GM12878 (cell line): ENCODE measurements around the gene CHIA. TPM values are rescaled to one million over a fixed set of nuclear protein-coding genes. Genes with fewer than 3 reads are reported as not detected.
A peak's percentile ranks its signal among the peaks of the same experiment; 100 is the strongest.

Source experiments
- ATAC-seq: fragments of 200-7000 bp; cut with Tn5 transposase; 3 replicates; pipeline ENCODE4 v1.9.1; 2020; ENCODE audit warnings: mild to moderate bottlenecking, moderate library complexity
- BruUV-seq: library from RNA; stranded (reverse); fragments of 400-500 nt; replicated peaks from 2 replicates; lab custom pipeline; 2021; lab: Mats Ljungman, UMichigan
- CTCF ChIA-PET: fragments of 300-600 bp; sonication (Branson Sonifier 250); formaldehyde crosslinking; extraction: SDS; loops from one replicate; lab custom pipeline; 2021; ENCODE audit warnings: inconsistent platforms; lab: Yijun Ruan, JAX
- POLR2A ChIA-PET: fragments of 350-600 bp; formaldehyde crosslinking; extraction: SDS; loops from one replicate; lab custom pipeline; 2021; ENCODE audit warnings: inconsistent platforms; lab: Charles Lee
- RAD21 ChIA-PET: fragments of 300-600 bp; sonication (Branson Sonifier 250); formaldehyde crosslinking; loops from one replicate; lab custom pipeline; 2023; ENCODE audit warnings: antibody characterized with exemption; ENCODE audit not compliant: unreplicated experiment; lab: Charles Lee
- SMC1A ChIA-PET: fragments of 300-600 bp; sonication (Branson Sonifier 250); formaldehyde crosslinking; loops from one replicate; lab custom pipeline; 2023; ENCODE audit not compliant: unreplicated experiment, uncharacterized antibody; lab: Charles Lee
- DNase-seq: peaks from one replicate; pipeline ENCODE4 v3.0.0-alpha.2; 2011; ENCODE audit warnings: low read depth, low spot score
- FAIRE-seq: peaks from 3 replicates; lab custom pipeline; 2011; peaks lifted over from hg19 to GRCh38; lab: Jason Lieb, UNC
- H2AFZ ChIP-seq: 2 replicates; pipeline ENCODE4 v1.6.0; 2011; ENCODE audit warnings: low read depth, low read length, control low read depth; ENCODE audit not compliant: control insufficient read depth
- H3K27ac ChIP-seq: 2 replicates; pipeline ENCODE4 v1.5.1; 2011; ENCODE audit warnings: control low read depth; ENCODE audit not compliant: control insufficient read depth, insufficient read depth
- H3K27me3 ChIP-seq, 2 experiments: replicated peaks in 1 of 2; 2 replicates each; pipeline versions ENCODE4 v1.6.0 to v1.6.1; 2011; ENCODE audit warnings: low read length in 1 of 2; ENCODE audit not compliant: control insufficient read depth in 2 of 2, insufficient read depth in 2 of 2
- H3K36me3 ChIP-seq, 2 experiments: 2 replicates each; pipeline ENCODE4 v1.5.1; 2011; ENCODE audit warnings: low read length in 1 of 2; ENCODE audit not compliant: control insufficient read depth in 2 of 2, insufficient read depth in 2 of 2
- H3K4me1 ChIP-seq: 2 replicates; pipeline ENCODE4 v1.6.1; 2011; ENCODE audit warnings: mild to moderate bottlenecking, low read length, moderate library complexity, mixed read lengths; ENCODE audit not compliant: control insufficient read depth, insufficient read depth
- H3K4me2 ChIP-seq: 2 replicates; pipeline ENCODE4 v1.6.0; 2011; ENCODE audit warnings: control low read depth; ENCODE audit not compliant: control insufficient read depth, insufficient read depth
- H3K4me3 ChIP-seq: fragments of 200-600 bp; sonication (generic); 2 replicates; pipeline ENCODE4 v1.5.1; 2016
- H3K79me2 ChIP-seq: 2 replicates; pipeline ENCODE4 v1.6.0; 2011; ENCODE audit warnings: low read length; ENCODE audit not compliant: control insufficient read depth, insufficient read depth
- H3K9ac ChIP-seq: 2 replicates; pipeline ENCODE4 v1.8.0; 2011; ENCODE audit warnings: low read length, control low read depth, mixed read lengths; ENCODE audit not compliant: control insufficient read depth, insufficient read depth
- H3K9me3 ChIP-seq: replicated peaks from 3 replicates; pipeline ENCODE4 v1.5.1; 2011; ENCODE audit warnings: mild to moderate bottlenecking, low read length; ENCODE audit not compliant: control insufficient read depth, insufficient read depth
- H4K20me1 ChIP-seq: 2 replicates; pipeline ENCODE4 v1.6.0; 2011; ENCODE audit not compliant: control insufficient read depth, insufficient read depth
- ATF2 ChIP-seq: IDR thresholded peaks from 2 replicates; pipeline ENCODE4 v1.6.1; 2012; ENCODE audit warnings: low read length, inconsistent platforms
- ATF7 ChIP-seq: fragments of 450-650 bp; IDR thresholded peaks from 2 replicates; pipeline ENCODE4 v1.6.1; 2016; ENCODE audit warnings: low read depth, mild to moderate bottlenecking
- CBX5 ChIP-seq: sonication (generic); IDR thresholded peaks from 2 replicates; pipeline ENCODE4 v1.6.1; 2016; ENCODE audit warnings: low read depth, moderate library complexity, mild to moderate bottlenecking, inconsistent platforms
- CREM ChIP-seq: IDR thresholded peaks from 2 replicates; pipeline ENCODE4 v1.6.1; 2014; ENCODE audit warnings: antibody characterized with exemption, low read depth
- DPF2 ChIP-seq: fragments of 450-650 bp; IDR thresholded peaks from 2 replicates; pipeline ENCODE4 v1.6.1; 2017; ENCODE audit warnings: mild to moderate bottlenecking
- ETV6 ChIP-seq, 2 experiments: fragments of 450-650 bp in 1 of 2; IDR thresholded peaks in 1 of 2; conservative IDR thresholded peaks in 1 of 2; 2 replicates each; pipeline ENCODE4 v1.6.1; 2014; ENCODE audit warnings: antibody characterized with exemption in 1 of 2, borderline replicate concordance in 1 of 2, low read depth in 1 of 2, mild to moderate bottlenecking in 1 of 2, moderate library complexity in 1 of 2
- FOXM1 ChIP-seq: IDR thresholded peaks from 2 replicates; pipeline ENCODE4 v1.6.1; 2012; ENCODE audit warnings: low read depth, mild to moderate bottlenecking, inconsistent platforms, low read length, moderate library complexity
- HCFC1 ChIP-seq: fragments of 150-350 bp; IDR thresholded peaks from 2 replicates; pipeline ENCODE4 v1.6.1; 2014; ENCODE audit warnings: low read length
- NFXL1 ChIP-seq: fragments of 450-650 bp; IDR thresholded peaks from 2 replicates; pipeline ENCODE4 v1.6.1; 2017; ENCODE audit warnings: antibody characterized with exemption, mild to moderate bottlenecking, borderline replicate concordance
- NR2C2 ChIP-seq: IDR thresholded peaks from 2 replicates; pipeline ENCODE4 v1.6.1; 2011; ENCODE audit warnings: borderline replicate concordance, low read depth; ENCODE audit not compliant: control insufficient read depth, insufficient read length
- PBX3 ChIP-seq: IDR thresholded peaks from 2 replicates; pipeline ENCODE4 v1.6.1; 2011; ENCODE audit warnings: mild to moderate bottlenecking, low read depth, low read length, moderate library complexity; ENCODE audit not compliant: insufficient replicate concordance
- POLR2A ChIP-seq: IDR thresholded peaks from 2 replicates; pipeline ENCODE4 v1.6.1; 2011; ENCODE audit warnings: low read depth, mild to moderate bottlenecking, low read length
- POU2F2 ChIP-seq: IDR thresholded peaks from 3 replicates; pipeline ENCODE4 v1.6.1; 2011; ENCODE audit warnings: low read depth, mild to moderate bottlenecking, low read length, borderline replicate concordance
- RB1 ChIP-seq: fragments of 450-650 bp; formaldehyde crosslinking; IDR thresholded peaks from 2 replicates; pipeline ENCODE4 v1.6.1; 2017; ENCODE audit warnings: mild to moderate bottlenecking, borderline replicate concordance
- RUNX3 ChIP-seq: IDR thresholded peaks from 2 replicates; pipeline ENCODE4 v1.6.1; 2012; ENCODE audit warnings: low read length, inconsistent platforms
- SIX5 ChIP-seq: IDR thresholded peaks from 2 replicates; pipeline ENCODE4 v1.6.1; 2011; ENCODE audit warnings: mild to moderate bottlenecking, low read depth, low read length, moderate library complexity; ENCODE audit not compliant: severe bottlenecking
- SMC3 ChIP-seq: IDR thresholded peaks from 2 replicates; pipeline ENCODE4 v1.6.1; 2011; ENCODE audit warnings: low read length, improper control_type of control experiment, borderline replicate concordance
- SREBF2 ChIP-seq: IDR thresholded peaks from 2 replicates; pipeline ENCODE4 v1.6.1; 2012; ENCODE audit warnings: mild to moderate bottlenecking, low read length
- SUZ12 ChIP-seq: fragments of 200-600 bp; sonication (generic); IDR thresholded peaks from one replicate; pipeline ENCODE4 v1.6.1; 2018; ENCODE audit warnings: antibody characterized with exemption, mild to moderate bottlenecking; ENCODE audit not compliant: unreplicated experiment
- YY1 ChIP-seq: IDR thresholded peaks from 2 replicates; pipeline ENCODE4 v1.6.1; 2011; ENCODE audit warnings: low read depth, mild to moderate bottlenecking, low read length
- ZNF207 ChIP-seq: fragments of 450-650 bp; IDR thresholded peaks from 2 replicates; pipeline ENCODE4 v1.6.1; 2014; ENCODE audit warnings: antibody characterized with exemption, mild to moderate bottlenecking, borderline replicate concordance
- ZSCAN29 ChIP-seq: fragments of 450-650 bp; IDR thresholded peaks from 2 replicates; pipeline ENCODE4 v1.6.1; 2017; ENCODE audit warnings: mild to moderate bottlenecking, moderate library complexity
- ZZZ3 ChIP-seq: IDR thresholded peaks from 2 replicates; pipeline ENCODE4 v1.6.1; 2011; ENCODE audit warnings: low read depth; ENCODE audit not compliant: control insufficient read depth, insufficient read length
- WGBS: methylation state at CpG from one replicate; pipeline ENCODE4 v1.1.6; 2016; ENCODE audit warnings: low lambda C conversion rate; ENCODE audit not compliant: insufficient replicate concordance, insufficient coverage; ENCODE audit errors: missing lambda C conversion rate; 5-methylcytosine and 5-hydroxymethylcytosine counted together
- in situ Hi-C: fragments of 300-500 bp; cut with MboI; formaldehyde crosslinking; loops from 9 replicates; pipeline ENCODE4 v1.14.3; 2018; ENCODE audit warnings: mixed read lengths
- intact Hi-C: fragments of 100-400 bp; cut with micrococcal nuclease; formaldehyde crosslinking; loops from one replicate; pipeline ENCODE4 v1.14.2; 2022; ENCODE audit not compliant: unreplicated experiment
- polyA plus RNA-seq, 11 experiments: library from polyadenylated mRNA; depleted of rRNA in 4 of 11; unstranded in 6 of 11; stranded (reverse) in 5 of 11; fragments of >200 nt; fragmentation: Nextera tagmentation in 4 of 11; fragmentation: Illumina TruSeq in 1 of 11; extraction: Ambion mirVana in 4 of 11; extraction: Trizol in 1 of 11; gene quantifications; 1 replicate in 1 of 11; 2 replicates in 10 of 11; pipeline versions ENCODE4 v1.2.1 to v1.2.3, GENCODE V29; 2011 to 2016; ENCODE audit warnings: inconsistent platforms in 2 of 11, missing spikeins in 2 of 11, low read depth in 1 of 11
- total RNA-seq, 4 experiments: library from RNA; depleted of rRNA in 3 of 4; stranded (reverse); fragments of >200 nt in 3 of 4; fragmentation: Illumina TruSeq in 1 of 4; extraction: Trizol in 1 of 4; gene quantifications; 2 replicates each; pipeline versions ENCODE4 v1.2.1 to v1.2.3, GENCODE V29; 2013 to 2021

Gene CHIA
- total and polyA plus RNA-seq, 10 of the 15 experiments (the other 5 are each of a cell fraction or from before 2014, with no cell fraction given), result 0.21 TPM; not detected in 9

GRCh38 chr1:111332190-111332589 lies 41.5 kb downstream of the CHIA start (continued):
- TF ChIP-seq SIX5, result no peak

GRCh38 chr1:111334169-111334568 lies 43.5 kb downstream of the CHIA start:
- POLR2A ChIA-PET, result interaction anchor here (0.9 kb wide), 1 partner anchor 111 kb away, joined by 4 read pairs; no protein-coding TSS in a partner anchor
- TF ChIP-seq ZZZ3, result no peak
- TF ChIP-seq CBX5, result no peak
- no peak for TF ChIP-seq POU2F2
- peak; percentile 44; the same call in 1 of the 2 replicates for TF ChIP-seq YY1
- TF ChIP-seq HCFC1, result no peak
- no peak for TF ChIP-seq ATF7
- TF ChIP-seq ZSCAN29, result no peak
- no peak for TF ChIP-seq NR2C2
- TF ChIP-seq DPF2, result no peak
- no peak for TF ChIP-seq ETV6 (conservative IDR thresholded peaks at IDR 0.05 in 1 of 2, IDR thresholded peaks at IDR 0.05 in 1 of 2; ENCODE audit: borderline replicate concordance in 1 of 2, low read depth in 1 of 2)
- peak; percentile 30; the same call in 1 of the 2 replicates for TF ChIP-seq RUNX3
- no peak for TF ChIP-seq NFXL1
- TF ChIP-seq SMC3, result peak; percentile 90
- no peak for TF ChIP-seq POLR2A
- no peak for TF ChIP-seq SUZ12
- TF ChIP-seq ZNF207, result no peak
- peak; percentile 42; the same call in 1 of the 2 replicates for TF ChIP-seq ATF2
- TF ChIP-seq SREBF2, result no peak
- no peak for TF ChIP-seq PBX3
- TF ChIP-seq RB1, result no peak
- TF ChIP-seq FOXM1, result peak; percentile 37; the same call in 1 of the 2 replicates
- no peak for TF ChIP-seq CREM

More at GRCh38 chr1:111334169-111334568, 43.5 kb downstream of the CHIA start:
- no peak overlapping the region for H3K4me3 ChIP-seq
- no peaks in the 10 kb centered on the region for H3K36me3 ChIP-seq
- peak; percentile 31 for FAIRE-seq
- no TSS peak for BruUV-seq
- intact Hi-C loops, result loop anchor here (1.0 to 5.0 kb wide), 3 partner anchors 111 to 551 kb away; no protein-coding TSS in a partner anchor
- ChIA-PET SMC1A (interaction anchor here (0.5 to 4.8 kb wide), 28 partner anchors 10 to 1118 kb away, joined by 3 to 49 read pairs (median 4); no protein-coding TSS in a partner anchor), RAD21 (interaction anchor here (0.8 to 2.7 kb wide), 12 partner anchors 13 to 342 kb away, joined by 3 to 28 read pairs (median 4); no protein-coding TSS in a partner anchor), CTCF (interaction anchor here (0.6 to 6.3 kb wide), 27 partner anchors 9 to 716 kb away, joined by 3 to 84 read pairs (median 4); partner anchors contain the start of genes CHI3L2 and LRIF1)
- H2AFZ ChIP-seq, result no peak overlapping the region
- peaks cover 17% of the 10 kb centered on the region for H3K4me1 ChIP-seq
- no peaks in the 10 kb centered on the region for H3K79me2 ChIP-seq
- peak; percentile 33 for DNase-seq
- no peaks in the 10 kb centered on the region for H4K20me1 ChIP-seq
- peak; percentile 85 for ATAC-seq
- in situ Hi-C loops, result loop anchor here (5.0 kb wide), 1 partner anchor 112 kb away; no protein-coding TSS in a partner anchor
- H3K9ac ChIP-seq, result no peak overlapping the region
- no peak overlapping the region for H3K4me2 ChIP-seq
- no peaks in the 10 kb centered on the region for H3K27me3 ChIP-seq
- no peak overlapping the region for H3K27ac ChIP-seq
- H3K9me3 ChIP-seq, result no peaks in the 10 kb centered on the region; the same call in 2 of the 3 replicates
- WGBS, result 3% methylated on average over 2 of the region's 2 CpGs
